ENCODE measurements around the gene TEKT1.
A peak's percentile ranks its signal among the peaks of the same experiment; 100 is the strongest.

The TEKT1 gene

GRCh38 chr17:6811510-6811909 lies 20.0 kb downstream of the TEKT1 start:
- TF ChIP-seq CTCF (IDR thresholded peaks at IDR 0.05; ENCODE audit: low read depth, low read length), result no peak
- no peak overlapping the region for H3K4me3 ChIP-seq (replicated peaks in 1 of 2; ENCODE audit: low read depth in 2 of 2, low read length in 2 of 2)

GRCh38 chr17:6800422-6801027 lies 31.0 kb downstream of the TEKT1 start:
- DNase-seq (ENCODE audit: low read depth in 2 of 2), result no peak
- no peak overlapping the region for H3K4me3 ChIP-seq (replicated peaks in 1 of 2; ENCODE audit: low read depth in 2 of 2, low read length in 2 of 2)
- TF ChIP-seq CTCF (IDR thresholded peaks at IDR 0.05; ENCODE audit: low read depth, low read length), result no peak

More at GRCh38 chr17:6811510-6811909, 20.0 kb downstream of the TEKT1 start:
- DNase-seq (ENCODE audit: low read depth in 2 of 2), result no peak

- no peak for TF ChIP-seq CTCF (IDR thresholded peaks at IDR 0.05; ENCODE audit: low read depth, low read length)
- H3K4me3 ChIP-seq (replicated peaks in 1 of 2; ENCODE audit: low read depth in 2 of 2, low read length in 2 of 2), result no peak overlapping the region
- no peak for DNase-seq (ENCODE audit: low read depth in 2 of 2)
Measured at GRCh38 chr17:6799738-6800137, 31.8 kb downstream of the TEKT1 start.

- no peak for TF ChIP-seq CTCF (IDR thresholded peaks at IDR 0.05; ENCODE audit: low read depth, low read length)
- no peak for DNase-seq (ENCODE audit: low read depth in 2 of 2)
- no peak overlapping the region for H3K4me3 ChIP-seq (replicated peaks in 1 of 2; ENCODE audit: low read depth in 2 of 2, low read length in 2 of 2)
Measured at GRCh38 chr17:6797718-6798351, 33.7 kb downstream of the TEKT1 start.

GRCh38 chr17:6796887-6797490 lies 34.5 kb downstream of the TEKT1 start:
- no peak overlapping the region for H3K4me3 ChIP-seq (replicated peaks in 1 of 2; ENCODE audit: low read depth in 2 of 2, low read length in 2 of 2)
- no peak for TF ChIP-seq CTCF (IDR thresholded peaks at IDR 0.05; ENCODE audit: low read depth, low read length)
- DNase-seq (ENCODE audit: low read depth in 2 of 2), result peak in 1 of 2 donors; percentile 76

- DNase-seq (ENCODE audit: low read depth in 2 of 2), result peak in 1 of 2 donors; percentile 37
- no peak overlapping the region for H3K4me3 ChIP-seq (replicated peaks in 1 of 2; ENCODE audit: low read depth in 2 of 2, low read length in 2 of 2)
- no peak for TF ChIP-seq CTCF (IDR thresholded peaks at IDR 0.05; ENCODE audit: low read depth, low read length)
Measured at GRCh38 chr17:6796017-6796886, 35.3 kb downstream of the TEKT1 start.
